ENCODE results near the gene MYO16.
"Not testable (repeated sequence)": the region's sequence is repeated elsewhere in the genome, so short reads cannot be mapped to it uniquely, and the experiment has no call there.

Gene MYO16

DNA sequence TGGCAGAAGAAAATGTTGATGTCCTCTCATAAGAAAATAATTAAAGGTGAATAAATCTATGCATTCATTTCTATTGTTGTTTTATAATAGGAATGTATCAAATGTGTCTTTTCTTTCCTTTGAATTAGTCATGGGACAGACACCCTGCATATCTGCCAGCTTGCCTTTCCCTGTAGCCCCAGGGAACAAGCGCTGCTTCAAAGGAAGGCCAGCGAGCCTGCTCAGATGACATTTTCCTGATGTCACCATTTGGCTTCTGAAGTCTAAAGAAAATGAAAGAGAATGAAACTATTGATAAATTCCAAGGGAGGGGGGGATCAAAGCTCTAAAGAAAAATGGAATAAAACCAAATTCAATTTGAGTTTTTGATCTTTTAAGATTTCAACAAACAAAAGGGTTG lies 582.2 kb downstream of the MYO16 start:
- DNase-seq, result no peak

DNA sequence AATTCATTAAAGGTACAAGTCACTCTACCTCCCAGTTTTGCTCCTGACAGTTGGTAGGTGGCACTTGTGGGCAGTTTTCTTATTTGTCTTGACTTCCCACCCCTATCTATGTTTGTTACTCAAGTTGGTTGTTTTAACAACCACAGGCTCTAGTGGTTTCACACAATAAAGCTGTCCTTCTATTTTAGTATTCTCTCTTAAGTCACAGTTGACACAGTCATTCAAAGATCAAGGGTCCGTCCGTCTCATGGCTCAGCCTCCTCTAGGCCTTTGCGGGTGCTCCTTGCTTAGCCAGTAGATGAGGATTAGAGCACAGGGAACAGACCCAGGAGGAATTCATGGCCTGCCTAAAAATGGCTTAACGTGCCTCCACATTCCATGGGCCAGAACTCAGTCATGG lies 583.2 kb downstream of the MYO16 start:
- DNase-seq, result no peak

DNA sequence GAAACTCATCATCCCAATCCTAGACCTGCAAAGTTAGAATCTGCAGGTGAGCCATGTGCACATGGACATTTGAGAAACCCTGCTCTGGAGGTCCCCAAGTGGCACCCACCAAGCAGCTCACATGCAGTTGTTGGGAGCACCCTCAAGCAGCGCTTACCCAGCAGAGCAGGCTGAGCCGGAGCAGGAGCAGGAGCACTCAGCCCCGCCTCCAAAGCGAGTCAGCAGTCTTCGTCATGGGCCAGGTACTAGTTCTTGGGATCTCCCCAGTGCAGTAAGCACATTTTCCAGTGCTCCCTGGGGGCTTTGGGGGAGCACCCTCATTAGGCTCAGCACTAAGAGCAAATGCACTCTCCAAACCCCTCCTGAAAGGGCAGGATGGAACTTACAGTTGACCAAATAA lies 584.3 kb downstream of the MYO16 start:
- no peak for DNase-seq

DNA sequence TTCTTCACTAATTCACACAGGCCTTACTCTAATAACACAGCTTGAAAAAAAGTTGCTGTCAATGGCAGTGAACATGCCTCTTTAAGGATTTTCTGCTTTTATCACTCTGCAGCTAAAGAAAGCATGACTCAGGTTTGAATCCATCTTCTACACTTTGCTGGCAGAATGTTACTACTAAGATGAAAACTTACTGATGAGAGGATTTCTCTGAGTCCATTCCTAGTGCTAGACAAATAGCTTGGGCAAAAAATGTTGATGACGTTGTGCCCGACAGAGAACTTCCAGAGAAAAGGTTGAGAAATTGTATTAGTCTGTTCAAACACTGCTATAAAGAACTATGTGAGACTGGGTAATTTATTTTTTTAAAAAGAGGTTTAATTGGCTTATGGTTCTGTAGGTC lies 585.0 kb downstream of the MYO16 start:
- DNase-seq, result no peak

DNA sequence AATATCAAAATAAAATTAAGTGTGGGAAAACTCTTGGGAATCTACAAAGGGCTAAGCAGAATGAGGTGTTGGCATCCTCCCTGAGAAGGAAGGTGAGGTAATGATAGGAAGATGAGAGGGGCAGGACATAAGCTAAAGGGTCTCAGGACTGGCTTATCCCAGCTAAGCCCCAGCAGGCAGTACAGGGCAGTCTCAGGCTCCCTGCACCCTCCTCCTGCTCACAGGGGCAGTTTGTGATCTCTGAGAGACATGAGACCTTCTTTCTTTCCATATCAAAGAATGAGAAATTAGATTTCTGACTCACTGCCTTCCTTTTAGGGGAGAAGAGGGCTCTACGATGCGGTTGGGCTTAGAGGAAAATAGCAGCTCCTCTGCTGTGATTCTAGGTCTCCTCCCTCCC lies 586.0 kb downstream of the MYO16 start:
- DNase-seq, result no peak

DNA sequence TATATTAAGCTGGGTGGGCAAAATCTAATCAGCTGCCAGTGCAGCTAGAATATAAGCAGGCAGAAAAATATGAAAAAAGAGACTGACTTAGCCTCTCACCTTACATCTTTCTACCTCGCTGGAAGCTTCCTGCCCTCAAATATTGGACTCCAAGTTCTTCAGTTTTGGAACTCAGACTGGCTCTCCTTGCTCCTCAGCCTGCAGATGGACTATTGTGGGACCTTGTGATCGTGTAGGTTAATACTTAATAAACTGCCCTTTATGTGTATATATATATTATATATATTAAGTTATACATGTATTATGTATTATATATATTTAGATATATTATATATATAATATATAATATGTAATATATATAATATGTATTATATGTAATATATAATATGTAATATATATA lies 588.1 kb downstream of the MYO16 start:
- not testable (repeated sequence) for DNase-seq

DNA sequence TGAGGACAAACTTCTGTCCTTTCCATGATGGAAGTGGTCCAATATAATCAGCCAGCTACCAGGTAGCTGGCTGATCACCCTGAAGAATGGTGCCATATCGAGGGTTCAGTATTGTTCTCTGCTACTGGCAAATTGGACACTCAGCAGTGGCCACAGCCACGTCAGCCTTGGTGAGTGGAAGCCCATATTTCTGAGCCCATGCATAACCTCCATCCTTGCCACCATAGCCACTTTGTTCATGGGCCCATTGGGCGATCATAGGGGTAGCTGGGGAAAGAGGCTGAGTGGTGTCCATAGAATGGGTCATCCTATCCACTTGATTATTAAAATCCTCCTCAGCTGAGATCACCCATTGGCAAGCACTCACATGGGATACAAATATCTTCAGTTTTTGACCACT lies 591.2 kb downstream of the MYO16 start:
- DNase-seq, result no peak

DNA sequence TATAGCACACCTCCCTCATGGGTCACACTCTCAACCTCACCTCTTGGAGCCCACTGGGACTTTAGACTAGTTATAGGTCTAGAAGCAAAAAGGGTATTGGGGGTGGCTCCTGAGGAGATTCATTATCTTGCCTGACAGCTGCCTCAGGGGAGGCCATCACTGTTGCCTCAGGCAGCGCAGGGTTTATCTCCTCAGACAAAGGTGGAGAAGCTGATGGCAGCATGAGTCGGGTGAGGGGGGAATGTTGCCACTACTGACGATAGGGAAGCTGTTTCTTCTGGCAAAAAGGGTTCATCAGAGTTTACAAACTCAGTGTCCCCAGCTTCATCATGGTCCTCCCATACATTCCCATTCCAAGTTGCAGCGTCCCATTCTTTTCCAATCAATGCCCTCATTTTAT lies 594.6 kb downstream of the MYO16 start:
- DNase-seq, result no peak

DNA sequence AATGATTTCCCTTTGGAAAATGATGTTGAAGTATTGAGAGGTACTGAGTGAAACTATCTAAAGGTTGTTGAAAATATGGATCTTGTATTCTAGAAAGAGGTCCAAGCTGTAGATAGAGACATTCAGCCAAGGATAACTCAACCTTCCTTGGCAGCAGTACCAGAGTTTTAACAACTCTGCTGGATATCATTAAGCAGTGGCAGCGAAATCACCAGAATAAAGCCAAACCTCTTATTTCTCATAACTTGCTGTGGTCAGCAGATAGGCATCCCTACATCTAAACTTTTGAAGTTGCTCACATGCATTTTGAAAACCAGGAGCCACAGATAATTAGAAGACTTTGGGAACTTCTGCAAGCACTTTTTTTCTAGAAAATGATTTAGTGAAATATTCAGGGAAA lies 597.2 kb downstream of the MYO16 start:
- DNase-seq, result no peak

DNA sequence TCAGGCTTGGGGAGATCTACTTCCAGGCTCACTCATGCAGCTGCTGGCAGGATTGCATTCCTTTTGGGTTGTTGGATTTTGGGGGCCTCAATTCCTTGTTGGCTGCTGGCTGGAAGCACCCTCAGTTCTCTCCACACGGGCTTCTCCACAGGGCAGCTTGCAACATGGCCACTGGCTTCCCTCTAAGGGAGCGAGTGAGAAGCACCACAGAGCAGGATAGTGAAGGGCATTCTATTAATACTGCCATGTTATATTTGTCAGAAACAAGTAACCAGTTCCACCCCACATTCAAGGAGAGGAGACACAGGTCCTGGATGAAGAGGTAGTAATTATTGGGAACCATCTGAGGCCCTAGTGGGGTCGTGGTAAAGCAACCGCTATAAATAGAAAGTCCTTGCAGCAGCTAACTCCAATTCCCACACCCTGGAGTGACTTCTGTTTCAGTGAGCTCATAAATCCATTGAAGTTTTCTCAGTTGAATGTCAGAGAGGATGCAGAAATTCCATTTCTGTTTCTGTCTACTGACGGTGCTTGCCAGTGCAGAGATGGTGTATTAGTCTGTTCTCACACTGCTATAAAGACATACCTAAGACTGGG lies 598.0 kb downstream of the MYO16 start:
- no peak for DNase-seq

DNA sequence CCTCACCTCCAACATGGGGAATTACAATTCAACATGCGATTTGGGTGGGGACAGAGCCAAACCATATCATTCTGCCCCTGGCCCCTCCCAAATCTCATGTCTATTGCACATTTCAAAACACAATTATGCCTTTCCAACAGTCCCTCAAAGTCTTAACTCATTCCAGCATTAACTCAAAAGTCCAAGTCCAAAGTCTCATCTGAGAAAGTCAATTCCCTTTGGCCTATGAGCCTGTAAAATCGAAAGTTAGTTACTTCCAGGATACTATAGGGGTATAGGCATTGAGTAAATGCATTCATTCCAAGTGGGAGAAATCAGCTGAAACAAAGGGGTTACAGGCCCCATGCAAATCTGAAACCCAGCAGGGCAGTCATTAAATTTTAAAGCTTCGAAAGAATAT lies 598.8 kb downstream of the MYO16 start:
- DNase-seq, result no peak

DNA sequence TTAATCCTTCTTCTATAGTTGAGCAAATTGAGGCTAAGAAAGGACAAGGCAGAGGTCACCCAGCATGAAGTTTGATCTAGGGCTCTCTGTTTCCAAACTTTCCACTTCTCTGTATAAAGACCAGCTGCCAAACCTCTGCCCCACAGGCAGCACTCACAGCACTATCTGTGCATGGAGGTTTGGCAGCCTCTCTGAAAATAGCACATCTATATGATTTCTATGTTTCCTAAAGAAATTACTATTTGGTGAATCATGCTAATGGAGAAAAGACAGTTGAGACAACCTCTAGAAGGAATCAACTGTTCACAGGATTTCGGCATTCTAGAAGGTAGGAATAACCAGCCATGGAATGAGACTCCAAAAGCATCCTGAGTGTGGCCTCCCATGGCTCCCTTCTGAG lies 602.5 kb downstream of the MYO16 start:
- DNase-seq, result no peak

DNA sequence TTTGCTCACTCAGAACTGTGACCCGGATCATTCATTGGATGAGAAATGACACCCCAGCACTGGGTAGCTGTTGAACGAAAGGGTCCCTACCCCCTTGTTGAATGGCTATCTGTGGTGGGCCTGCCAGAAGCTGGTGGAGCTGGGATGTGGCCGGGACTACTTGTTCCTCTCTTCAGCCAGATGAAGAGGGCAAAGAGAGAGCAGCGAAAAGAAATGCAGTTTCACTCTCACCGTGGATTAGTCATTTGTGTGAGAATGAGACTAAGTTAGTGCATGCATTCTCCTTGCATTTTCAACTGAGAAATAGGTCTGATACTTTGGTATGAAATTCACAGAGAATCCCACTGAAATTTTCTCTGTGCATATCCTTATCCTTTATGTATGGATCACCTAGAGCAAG lies 603.9 kb downstream of the MYO16 start:
- no peak for DNase-seq

DNA sequence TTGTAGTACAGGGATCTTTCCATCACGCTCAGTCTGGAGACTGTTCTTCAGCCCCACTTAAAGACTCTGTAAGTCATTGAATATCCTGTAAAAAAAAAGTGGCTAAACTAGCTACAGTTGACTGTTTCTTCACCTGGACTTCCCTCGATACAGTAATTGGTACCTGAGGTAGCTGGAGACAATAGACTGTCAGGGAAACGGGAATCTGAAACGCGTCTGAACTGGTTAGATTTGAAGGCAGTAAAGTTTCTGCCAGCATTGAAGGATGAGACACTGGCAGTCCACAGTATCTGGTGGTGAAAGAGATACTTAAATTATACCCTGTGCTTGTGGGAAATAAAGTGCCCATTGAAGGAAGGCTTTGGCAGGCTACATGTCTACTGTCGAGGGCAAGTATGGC lies 606.5 kb downstream of the MYO16 start:
- DNase-seq, result no peak

DNA sequence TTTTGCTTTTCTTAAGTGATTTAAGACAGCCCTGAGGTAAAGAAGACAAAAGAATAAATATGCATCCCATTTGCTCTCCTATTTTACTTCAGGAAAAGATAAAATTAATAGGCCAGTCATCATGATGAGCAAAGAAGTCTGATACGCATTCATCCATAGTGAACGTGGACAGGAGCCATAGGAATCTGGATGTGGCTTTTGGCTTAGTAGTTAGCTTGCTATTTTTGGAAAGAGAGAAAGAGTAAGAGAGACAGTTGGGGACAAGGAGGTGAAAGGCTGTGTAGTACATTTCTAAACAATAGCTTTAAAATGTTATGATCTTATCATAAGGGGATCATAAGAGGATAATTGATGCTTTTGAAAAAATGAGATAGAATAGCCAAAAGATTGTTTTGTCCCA lies 611.7 kb downstream of the MYO16 start:
- DNase-seq, result no peak

DNA sequence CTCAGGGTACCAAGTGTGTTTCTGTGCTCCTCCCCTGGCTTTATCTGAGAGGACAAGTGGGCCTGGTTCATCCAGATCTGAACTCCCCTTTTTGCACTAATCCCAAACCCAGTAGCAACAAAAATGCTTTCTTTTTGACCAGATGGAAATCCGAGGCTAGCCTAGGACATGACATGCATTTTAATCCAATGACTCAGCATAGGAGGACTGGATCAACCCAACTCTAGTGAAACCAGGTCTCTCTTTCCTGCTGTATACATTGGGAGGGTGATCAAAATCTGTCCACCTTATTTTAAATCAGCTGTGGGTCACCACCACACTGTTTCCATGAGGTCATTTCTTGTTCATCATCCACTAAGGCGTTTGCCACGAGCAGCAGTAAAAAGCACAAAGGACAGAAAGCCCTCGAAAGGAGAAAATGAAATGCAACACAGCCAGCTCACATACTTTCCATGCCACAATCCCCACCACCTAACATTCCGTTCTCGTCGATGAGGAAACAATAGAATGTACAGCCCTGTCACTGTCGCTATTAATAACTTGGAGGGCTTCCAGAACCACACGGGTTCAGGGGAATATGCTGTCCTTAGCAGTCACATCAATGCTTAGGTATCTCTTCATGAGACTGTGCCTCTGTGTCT lies 614.0 kb downstream of the MYO16 start:
- DNase-seq, result no peak

DNA sequence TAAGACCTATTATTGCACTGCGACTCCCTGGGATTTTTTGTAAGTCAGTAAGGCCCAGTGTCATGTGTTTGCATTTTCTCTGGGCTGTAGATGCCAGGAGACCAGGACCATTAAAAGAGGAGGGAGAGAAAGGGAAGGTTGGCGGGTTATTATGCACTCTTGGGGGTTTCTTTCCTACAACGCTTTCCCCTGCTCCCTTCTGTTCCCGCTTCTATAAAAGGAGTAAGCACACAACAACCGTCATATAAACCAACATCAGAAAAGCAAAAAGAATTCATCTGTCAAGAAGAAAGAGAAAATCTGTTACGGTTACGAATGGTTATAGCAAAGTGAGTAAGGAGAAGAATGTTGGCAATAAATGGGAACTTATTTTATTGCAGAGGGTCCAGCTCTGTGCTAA lies 615.2 kb downstream of the MYO16 start:
- DNase-seq, result no peak

DNA sequence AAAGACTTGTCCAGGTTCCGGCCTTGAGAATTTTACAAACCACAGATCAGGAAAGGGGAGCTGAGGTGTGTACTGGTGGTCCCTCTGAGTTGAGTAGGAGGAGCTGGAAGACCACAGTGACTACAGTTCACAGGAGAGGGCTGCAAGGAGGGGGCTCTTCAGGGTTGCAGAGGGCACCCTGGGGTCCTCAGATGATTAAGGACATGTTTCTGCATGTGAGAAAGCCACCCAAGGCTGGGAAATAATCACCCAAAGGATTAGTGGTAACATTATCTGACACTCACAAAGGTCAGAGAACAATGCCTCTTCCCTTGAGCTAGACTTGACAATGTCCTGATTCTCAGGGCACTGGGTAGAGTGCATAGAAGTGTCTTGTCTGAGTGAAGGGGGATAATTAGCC lies 616.6 kb downstream of the MYO16 start:
- no peak for DNase-seq

DNA sequence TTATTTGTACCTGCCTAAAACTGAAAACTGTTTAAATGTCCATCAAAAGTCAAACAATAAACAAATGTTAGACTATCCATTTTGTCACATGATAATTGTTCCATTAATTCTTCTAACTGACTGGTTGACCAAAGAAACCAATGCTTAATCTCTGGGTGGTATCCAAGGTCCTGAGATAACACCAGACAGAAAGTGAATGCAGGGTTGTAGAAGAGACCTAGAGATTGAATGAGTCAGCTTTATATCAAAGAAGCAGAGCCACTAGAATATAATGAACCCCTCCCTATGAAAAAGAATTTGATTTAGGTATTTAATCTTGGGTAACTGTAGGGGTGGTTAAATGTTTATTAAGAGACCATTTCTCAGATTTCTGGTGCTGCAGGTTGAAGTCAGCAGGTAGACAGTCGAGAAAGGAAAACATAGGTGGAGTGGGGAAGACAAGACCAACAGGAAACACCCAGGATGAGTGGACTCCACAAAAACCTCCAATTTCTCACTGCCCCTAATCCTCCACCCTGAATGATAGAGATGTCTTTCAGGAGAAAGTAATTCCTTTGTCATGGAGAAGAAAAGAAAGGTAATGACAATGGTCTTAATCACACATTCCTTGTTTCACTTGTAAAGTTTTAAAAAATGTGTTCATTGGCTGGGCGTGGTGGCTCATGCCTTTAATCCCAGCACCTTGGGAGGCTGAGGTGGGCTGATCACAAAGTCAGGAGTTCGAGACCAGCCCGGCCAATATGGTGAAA lies 620.5 kb downstream of the MYO16 start:
- no peak for DNase-seq

DNA sequence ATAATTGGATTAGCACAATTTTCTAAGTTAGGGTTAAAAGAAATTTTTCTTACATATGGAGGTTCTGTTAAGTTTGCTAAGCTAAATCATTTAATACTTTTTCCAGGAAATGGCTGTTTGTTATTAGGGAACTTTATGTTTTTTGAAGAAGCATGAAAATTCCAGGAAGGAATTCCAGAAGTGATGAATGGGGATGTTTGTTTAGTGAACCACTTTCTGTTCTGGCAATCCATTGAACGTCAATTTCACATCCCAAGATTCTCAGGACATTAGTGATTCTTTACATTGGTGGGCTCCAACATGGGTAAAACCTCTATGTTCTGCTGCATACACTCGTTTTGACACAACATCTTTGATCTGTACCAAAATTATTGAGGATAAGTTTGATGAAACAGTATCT lies 622.5 kb downstream of the MYO16 start:
- DNase-seq, result no peak

DNA sequence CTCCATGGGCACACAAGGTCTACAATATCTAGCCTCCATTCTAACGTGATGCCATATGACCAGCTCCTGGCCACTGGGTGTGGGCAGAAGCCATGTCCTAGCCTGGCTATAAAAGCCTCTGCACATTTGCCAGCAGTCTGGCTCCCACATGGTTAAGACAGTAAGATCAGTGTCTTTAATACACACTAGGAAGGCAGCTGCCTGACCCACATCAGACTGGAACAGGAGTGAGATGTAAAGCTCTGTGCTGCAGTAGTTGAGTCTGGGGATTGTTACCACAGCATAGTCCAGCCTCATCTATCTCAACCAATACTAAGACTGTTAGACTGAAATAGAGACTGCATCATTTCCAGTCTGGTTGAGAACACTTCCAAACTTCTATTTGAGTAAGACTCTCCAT lies 623.9 kb downstream of the MYO16 start:
- DNase-seq, result no peak

DNA sequence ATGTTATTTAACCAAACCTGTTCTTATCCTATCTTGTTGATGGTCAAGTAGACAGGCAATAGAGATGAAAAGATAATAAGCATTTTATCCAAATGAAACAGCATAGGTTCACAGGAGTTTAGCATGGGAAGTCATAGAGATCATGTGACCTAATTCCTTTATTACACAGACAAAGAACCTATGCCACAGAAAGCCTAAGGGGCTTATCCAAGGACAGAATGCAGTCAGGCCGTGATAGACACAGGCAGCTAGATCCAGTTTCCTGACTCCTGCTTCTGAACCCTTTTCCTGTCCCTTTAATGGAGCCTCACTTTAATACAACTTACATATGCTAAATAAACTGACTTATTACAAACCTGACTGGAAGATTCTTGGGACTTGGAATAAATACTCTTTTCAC lies 624.9 kb downstream of the MYO16 start:
- DNase-seq, result no peak

DNA sequence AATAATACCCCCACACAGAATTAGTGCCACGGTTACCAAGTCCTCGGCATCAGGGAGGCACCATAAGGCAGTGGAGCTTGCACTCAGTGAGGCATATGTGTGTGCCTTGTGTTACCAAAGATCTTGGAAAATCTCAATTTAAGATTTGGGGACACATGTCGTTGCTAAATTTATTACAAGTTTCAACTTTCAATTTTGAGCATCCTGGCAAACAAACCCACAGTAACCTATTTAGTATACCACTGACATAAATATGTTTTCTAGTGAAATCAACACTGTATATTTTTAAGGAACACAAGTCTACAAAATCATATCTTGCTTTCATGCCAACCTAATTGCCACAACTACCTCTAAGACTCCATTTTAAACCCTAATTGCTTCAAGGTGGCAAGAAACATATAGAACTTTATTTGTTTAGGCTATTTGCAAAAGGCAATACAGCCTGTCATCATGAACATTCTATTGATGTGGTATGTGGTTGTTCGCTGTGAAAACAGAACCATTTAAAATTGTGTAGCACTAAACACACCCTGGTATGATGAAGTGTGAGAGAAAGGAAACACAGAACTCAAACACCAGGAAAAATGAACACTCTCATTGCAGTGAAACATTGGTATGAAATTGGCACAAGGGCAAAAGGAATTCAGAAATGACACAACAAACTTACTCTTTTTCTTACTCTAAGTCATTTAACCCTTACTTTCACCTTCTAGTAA lies 625.9 kb downstream of the MYO16 start:
- DNase-seq, result no peak
